ENCODE data around the gene EPB41. TPM values are rescaled to one million over a fixed set of nuclear protein-coding genes. Genes with fewer than 3 reads are reported as not detected.

Gene EPB41
- total and polyA plus RNA-seq, 9 of the 15 experiments (the other 6 are each of a cell fraction or from before 2014, with no cell fraction given): 3.7 to 213 (median 141) TPM

- no peak overlapping the region for H3K4me3 ChIP-seq
- peaks cover 64% of the 10 kb centered on the region; the same call in 2 of the 3 replicates for H3K36me3 ChIP-seq (ENCODE audit: control insufficient read depth, insufficient read depth, low read length)
- no TSS peak for BruUV-seq (replicated peaks)
- H3K4me1 ChIP-seq (replicated peaks in 1 of 2; ENCODE audit: control insufficient read depth in 2 of 2, insufficient read depth in 2 of 2, low read length in 2 of 2): no peaks in the 10 kb centered on the region; a peak in 1 of 5 replicates
- H3K9ac ChIP-seq (ENCODE audit: insufficient read depth in 1 of 2, low read depth in 2 of 2, low read length in 2 of 2): no peak overlapping the region
- in situ Hi-C loops (cut with MboI): no loop called here
- H3K27ac ChIP-seq (ENCODE audit: extremely low read depth, low read depth, low read length): no peak overlapping the region
- 91% methylated on average over 6 of the region's 6 CpGs for WGBS (ENCODE audit: insufficient coverage, low coverage, missing lambda C conversion rate)
- POLR2A ChIA-PET: interaction anchor here (1.3 to 2.9 kb wide), 7 partner anchors 9 to 395 kb away, joined by 3 to 19 read pairs (median 5); partner anchors contain the start of gene RNU11
- CTCF ChIA-PET (ENCODE audit: low intra/inter-chr PET ratio): no interaction called here
- no peak overlapping the region for H2AFZ ChIP-seq (ENCODE audit: low read depth, low read length)
- no peak for FAIRE-seq
- no peaks in the 10 kb centered on the region for H3K9me1 ChIP-seq (ENCODE audit: control insufficient read depth, insufficient read depth, low read length)
- no peak for DNase-seq (ENCODE audit: extremely low read depth in 1 of 4, low spot score in 3 of 4)
- no peaks in the 10 kb centered on the region for H3K27me3 ChIP-seq (ENCODE audit: control insufficient read depth in 2 of 2, insufficient read depth in 2 of 2, low read length in 2 of 2)
- no peak; the same call in 2 of the 3 replicates for ATAC-seq
- no peak overlapping the region for H3K4me2 ChIP-seq (ENCODE audit: insufficient read depth, low read length)
- intact Hi-C loops (cut with micrococcal nuclease): no loop called here
- H4K20me1 ChIP-seq (replicated peaks; ENCODE audit: control insufficient read depth, insufficient read depth, low read length): no peaks in the 10 kb centered on the region
- no peaks in the 10 kb centered on the region for H3K9me3 ChIP-seq (replicated peaks; ENCODE audit: control insufficient read depth, insufficient read depth, low read depth, low read length)
- no peaks in the 10 kb centered on the region for H3K79me2 ChIP-seq (ENCODE audit: control insufficient read depth, insufficient read depth, low read length)
- TF ChIP-seq MNT (conservative IDR thresholded peaks at IDR 0.05) (no peak), KDM1A (IDR thresholded peaks at IDR 0.05) (no peak), U2AF1 (optimal IDR thresholded peaks at IDR 0.05; ENCODE audit: low read depth, low read length) (no peak), ELF2 (CRISPR knock-in tag; IDR thresholded peaks at IDR 0.05) (no peak), ZNF280B (CRISPR knock-in tag; IDR thresholded peaks at IDR 0.05) (no peak), BACH1 (tag; IDR thresholded peaks at IDR 0.05) (no peak), ZSCAN29 (IDR thresholded peaks at IDR 0.05) (no peak), NFIC (IDR thresholded peaks at IDR 0.05) (no peak), ZNF274 (IDR thresholded peaks at IDR 0.05; ENCODE audit: borderline replicate concordance, low read depth, low read length) (no peak), ZFP30 (CRISPR knock-in tag; IDR thresholded peaks at IDR 0.05; ENCODE audit: borderline replicate concordance) (no peak), ATF3 (IDR thresholded peaks at IDR 0.05) (peak; percentile 53), ATF3 (CRISPR knock-in tag; conservative IDR thresholded peaks at IDR 0.05) (no peak), E2F4 (CRISPR knock-in tag; IDR thresholded peaks at IDR 0.05; ENCODE audit: low read depth) (no peak), SNIP1 (IDR thresholded peaks at IDR 0.05; ENCODE audit: low read depth) (no peak), TOE1 (IDR thresholded peaks at IDR 0.05; ENCODE audit: borderline replicate concordance) (no peak), TOE1 (CRISPR knock-in tag; IDR thresholded peaks at IDR 0.05; ENCODE audit: borderline replicate concordance, low read depth) (no peak), KLF16 (IDR thresholded peaks at IDR 0.05) (no peak), CEBPB (tag; IDR thresholded peaks at IDR 0.05) (peak; percentile 40; the same call in 1 of the 2 replicates), TCF7 (IDR thresholded peaks at IDR 0.05; ENCODE audit: borderline replicate concordance) (no peak)
These were observed 129.1 kb downstream of the EPB41 start for GRCh38 chr1:29043274-29043965.
